Esophagus squamous epithelium (tissue), 5 donors: ENCODE results near the gene MPL. TPM values are rescaled to one million over a fixed set of nuclear protein-coding genes. Genes with fewer than 3 reads are reported as not detected.

ENCODE experiments used
- DNase-seq: peaks from one replicate; lab custom pipeline; 2025; lab: John Stamatoyannopoulos, UW
- H3K27ac ChIP-seq, 4 donors: fragments of 200-600 bp; sonication (generic); one replicate each; pipeline ENCODE4 v1.5.1; 2016 to 2019; ENCODE audit warnings: mild to moderate bottlenecking in 1 of 4
- H3K27me3 ChIP-seq, 4 donors: fragments of 200-600 bp; sonication (generic); 1 replicate in 3 of 4; 2 replicates in 1 of 4; pipeline versions ENCODE4 v1.5.1 to v1.6.0; 2017 to 2021; ENCODE audit warnings: antibody characterized with exemption in 1 of 4
- H3K36me3 ChIP-seq, 3 donors: fragments of 200-600 bp; sonication (generic); one replicate each; pipeline ENCODE4 v1.5.1; 2016 to 2019
- H3K4me1 ChIP-seq, 3 donors: fragments of 200-600 bp; sonication (generic); one replicate each; pipeline ENCODE4 v1.5.1; 2017 to 2019
- H3K4me3 ChIP-seq, 4 donors: fragments of 200-600 bp; sonication (generic); 1 replicate in 3 of 4; 2 replicates in 1 of 4; pipeline ENCODE4 v1.5.1; 2016 to 2019; ENCODE audit warnings: mild to moderate bottlenecking in 2 of 4, moderate library complexity in 1 of 4
- H3K9me3 ChIP-seq, 3 donors: fragments of 200-600 bp; sonication (generic); one replicate each; pipeline ENCODE4 v1.5.1; 2016 to 2019
- POLR2A ChIP-seq, 4 donors: fragments of 450-650 bp; IDR thresholded peaks; one replicate each; pipeline ENCODE4 v1.6.1; 2017; ENCODE audit warnings: antibody characterized with exemption in 4 of 4, mild to moderate bottlenecking in 4 of 4, moderate library complexity in 3 of 4
- WGBS, 2 donors: methylation state at CpG; one replicate each; pipeline ENCODE4 v1.1.5; 2018; 5-methylcytosine and 5-hydroxymethylcytosine counted together
- intact Hi-C: fragments of 100-400 bp; cut with DNase I; formaldehyde crosslinking; loops from one replicate; pipeline ENCODE4 v1.15.0; 2022
- total RNA-seq, 4 donors: library from RNA; depleted of rRNA; stranded (reverse); fragments of >200 nt; gene quantifications; one replicate each; pipeline ENCODE4 v1.1.0, GENCODE V29; 2016
- TF ChIP-seq, protein P1 (sequence below), 6 experiments: fragments of 450-650 bp in 4 of 6; fragments of 200-600 bp in 2 of 6; sonication (generic) in 2 of 6; IDR thresholded peaks; one replicate each; pipeline ENCODE4 v1.5.1; 2016 to 2019; ENCODE audit warnings: antibody characterized with exemption in 6 of 6, mild to moderate bottlenecking in 4 of 6, moderate library complexity in 4 of 6
- donor health status: DM: yes; HTN: yes; CAD: no.

The MPL gene
- total RNA-seq, 4 donors from 2014 or later, result not detected

DNA sequence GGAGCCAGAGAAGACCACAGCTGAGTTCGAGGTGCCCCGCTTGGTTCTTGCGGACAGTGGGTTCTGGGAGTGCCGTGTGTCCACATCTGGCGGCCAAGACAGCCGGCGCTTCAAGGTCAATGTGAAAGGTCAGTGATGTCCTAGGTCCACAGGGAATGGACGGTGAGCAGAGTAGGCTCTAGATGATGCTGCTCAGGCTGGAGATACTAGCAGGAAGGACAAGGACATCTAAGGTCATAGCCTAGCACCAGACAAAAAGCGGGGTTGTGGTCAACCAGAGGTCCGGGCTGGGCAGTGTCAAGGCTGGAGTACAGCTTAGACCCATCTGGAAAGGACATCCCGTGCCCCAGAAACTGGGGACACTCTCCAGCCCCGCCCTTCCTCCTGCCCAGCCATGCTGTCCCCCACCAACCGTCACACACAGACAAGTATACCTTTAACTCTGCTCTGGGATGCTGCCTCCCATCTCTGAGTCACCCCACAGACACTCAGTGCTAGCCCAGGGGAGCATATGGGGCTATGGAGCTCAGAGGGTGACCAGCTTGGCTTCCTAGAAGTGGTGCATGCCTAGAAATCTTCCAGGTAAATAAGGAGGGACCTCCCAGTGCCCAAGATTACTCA lies 28.1 kb upstream of the MPL start:
- no peaks in the 10 kb centered on the region for H3K9me3 ChIP-seq
- no peaks in the 10 kb centered on the region for H3K27me3 ChIP-seq
- 68 to 86% methylated on average over 10 to 12 of the region's 13 CpGs for WGBS, 2 donors
- H3K27ac ChIP-seq, result no peak overlapping the region
- H3K4me3 ChIP-seq, result no peak overlapping the region
- H3K36me3 ChIP-seq, result peaks cover 0 to 9% (median 0%) of the 10 kb centered on the region in 3 donors
- peaks cover 0 to 6% (median 0%) of the 10 kb centered on the region in 3 donors for H3K4me1 ChIP-seq
- intact Hi-C loops, result no loop called here
- TF ChIP-seq, protein P1, sequence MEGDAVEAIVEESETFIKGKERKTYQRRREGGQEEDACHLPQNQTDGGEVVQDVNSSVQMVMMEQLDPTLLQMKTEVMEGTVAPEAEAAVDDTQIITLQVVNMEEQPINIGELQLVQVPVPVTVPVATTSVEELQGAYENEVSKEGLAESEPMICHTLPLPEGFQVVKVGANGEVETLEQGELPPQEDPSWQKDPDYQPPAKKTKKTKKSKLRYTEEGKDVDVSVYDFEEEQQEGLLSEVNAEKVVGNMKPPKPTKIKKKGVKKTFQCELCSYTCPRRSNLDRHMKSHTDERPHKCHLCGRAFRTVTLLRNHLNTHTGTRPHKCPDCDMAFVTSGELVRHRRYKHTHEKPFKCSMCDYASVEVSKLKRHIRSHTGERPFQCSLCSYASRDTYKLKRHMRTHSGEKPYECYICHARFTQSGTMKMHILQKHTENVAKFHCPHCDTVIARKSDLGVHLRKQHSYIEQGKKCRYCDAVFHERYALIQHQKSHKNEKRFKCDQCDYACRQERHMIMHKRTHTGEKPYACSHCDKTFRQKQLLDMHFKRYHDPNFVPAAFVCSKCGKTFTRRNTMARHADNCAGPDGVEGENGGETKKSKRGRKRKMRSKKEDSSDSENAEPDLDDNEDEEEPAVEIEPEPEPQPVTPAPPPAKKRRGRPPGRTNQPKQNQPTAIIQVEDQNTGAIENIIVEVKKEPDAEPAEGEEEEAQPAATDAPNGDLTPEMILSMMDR (IDR thresholded peaks at IDR 0.05), result no peak
- no peak for TF ChIP-seq POLR2A (IDR thresholded peaks at IDR 0.05)
- no peak for DNase-seq

DNA sequence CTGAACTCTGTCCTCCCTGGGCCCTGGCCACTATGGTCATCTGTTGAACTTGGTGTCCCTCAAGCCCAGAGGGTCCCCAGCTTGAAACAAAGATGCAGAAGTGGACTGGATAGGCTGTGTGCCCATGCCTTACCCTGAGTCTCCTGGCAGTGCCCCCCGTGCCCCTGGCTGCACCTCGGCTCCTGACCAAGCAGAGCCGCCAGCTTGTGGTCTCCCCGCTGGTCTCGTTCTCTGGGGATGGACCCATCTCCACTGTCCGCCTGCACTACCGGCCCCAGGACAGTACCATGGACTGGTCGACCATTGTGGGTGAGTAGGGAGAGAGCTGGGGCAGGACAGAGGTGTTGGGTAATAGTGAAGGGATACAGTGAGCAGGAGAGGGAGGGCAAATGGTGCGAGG lies 26.1 kb upstream of the MPL start:
- no peak for DNase-seq
- no peak for TF ChIP-seq POLR2A (IDR thresholded peaks at IDR 0.05)
- TF ChIP-seq, protein P1 (IDR thresholded peaks at IDR 0.05), result no peak
- Histone ChIP-seq H3K36me3 (peaks cover 0 to 9% (median 0%) of the 10 kb centered on the region in 3 donors), H3K27ac (no peak overlapping the region), H3K4me1 (no peaks in the 10 kb centered on the region), H3K9me3 (no peaks in the 10 kb centered on the region), H3K4me3 (no peak overlapping the region), H3K27me3 (no peaks in the 10 kb centered on the region)
- intact Hi-C loops, result no loop called here
- WGBS, 2 donors, result 67 to 94% methylated on average over 2 to 5 of the region's 9 CpGs

DNA sequence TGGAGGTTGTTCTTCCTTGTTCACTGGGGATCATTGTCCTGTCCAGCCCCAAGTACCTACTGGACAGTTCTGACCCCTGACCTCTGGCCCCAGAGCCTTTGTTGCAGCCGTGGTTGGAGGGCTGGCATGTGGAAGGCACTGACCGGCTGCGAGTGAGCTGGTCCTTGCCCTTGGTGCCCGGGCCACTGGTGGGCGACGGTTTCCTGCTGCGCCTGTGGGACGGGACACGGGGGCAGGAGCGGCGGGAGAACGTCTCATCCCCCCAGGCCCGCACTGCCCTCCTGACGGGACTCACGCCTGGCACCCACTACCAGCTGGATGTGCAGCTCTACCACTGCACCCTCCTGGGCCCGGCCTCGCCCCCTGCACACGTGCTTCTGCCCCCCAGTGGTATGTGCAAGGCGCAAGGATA lies 25.4 kb upstream of the MPL start:
- no CpG with 5 or more reads among the region's 19 CpGs for WGBS, 2 donors
- intact Hi-C loops, result no loop called here
- no peak for TF ChIP-seq POLR2A (IDR thresholded peaks at IDR 0.05)
- TF ChIP-seq, protein P1 (IDR thresholded peaks at IDR 0.05), result no peak
- DNase-seq, result no peak
- H3K27me3 ChIP-seq, result no peaks in the 10 kb centered on the region
- H3K4me1 ChIP-seq, result no peaks in the 10 kb centered on the region
- H3K9me3 ChIP-seq, result no peaks in the 10 kb centered on the region
- H3K27ac ChIP-seq, result no peak overlapping the region
- H3K4me3 ChIP-seq, result no peak overlapping the region
- peaks cover 0 to 9% (median 0%) of the 10 kb centered on the region in 3 donors for H3K36me3 ChIP-seq

DNA sequence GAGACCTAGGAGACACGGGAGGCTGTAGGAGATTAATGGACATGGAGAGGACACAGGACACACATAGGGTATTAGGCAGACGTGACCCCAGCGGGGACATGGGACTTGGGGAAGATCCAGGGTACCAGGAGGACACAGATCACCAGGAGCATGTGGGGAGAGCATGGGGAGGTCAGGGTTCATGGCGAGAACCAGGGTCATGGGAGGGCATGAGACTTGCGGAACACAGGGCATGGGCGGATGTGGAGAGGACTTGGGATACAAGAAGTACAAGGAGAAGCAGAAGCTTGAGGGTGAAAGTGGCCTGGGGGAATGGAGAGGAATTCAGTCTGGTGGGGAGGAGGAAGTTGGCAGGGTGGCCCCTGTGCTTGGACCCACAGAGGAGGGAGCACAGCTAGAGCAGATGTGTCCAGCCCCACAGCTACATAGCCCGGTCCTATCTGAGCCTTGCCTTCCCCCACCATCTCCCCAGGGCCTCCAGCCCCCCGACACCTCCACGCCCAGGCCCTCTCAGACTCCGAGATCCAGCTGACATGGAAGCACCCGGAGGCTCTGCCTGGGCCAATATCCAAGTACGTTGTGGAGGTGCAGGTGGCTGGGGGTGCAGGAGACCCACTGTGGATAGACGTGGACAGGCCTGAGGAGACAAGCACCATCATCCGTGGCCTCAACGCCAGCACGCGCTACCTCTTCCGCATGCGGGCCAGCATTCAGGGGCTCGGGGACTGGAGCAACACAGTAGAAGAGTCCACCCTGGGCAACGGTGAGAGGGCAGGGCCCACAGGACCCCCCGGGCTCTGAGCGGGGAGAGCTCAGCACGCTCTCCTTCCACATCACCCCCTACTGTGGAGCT lies 24.7 kb upstream of the MPL start:
- H3K4me1 ChIP-seq, result no peaks in the 10 kb centered on the region
- DNase-seq, result no peak
- intact Hi-C loops, result no loop called here
- no peaks in the 10 kb centered on the region for H3K27me3 ChIP-seq
- no peaks in the 10 kb centered on the region for H3K9me3 ChIP-seq
- TF ChIP-seq, protein P1 (IDR thresholded peaks at IDR 0.05), result no peak
- TF ChIP-seq POLR2A (IDR thresholded peaks at IDR 0.05), result no peak
- H3K27ac ChIP-seq, result no peak overlapping the region
- 86 to 87% methylated on average over 7 to 10 of the region's 24 CpGs for WGBS, 2 donors
- no peak overlapping the region for H3K4me3 ChIP-seq
- H3K36me3 ChIP-seq, result peaks cover 0 to 9% (median 0%) of the 10 kb centered on the region in 3 donors

DNA sequence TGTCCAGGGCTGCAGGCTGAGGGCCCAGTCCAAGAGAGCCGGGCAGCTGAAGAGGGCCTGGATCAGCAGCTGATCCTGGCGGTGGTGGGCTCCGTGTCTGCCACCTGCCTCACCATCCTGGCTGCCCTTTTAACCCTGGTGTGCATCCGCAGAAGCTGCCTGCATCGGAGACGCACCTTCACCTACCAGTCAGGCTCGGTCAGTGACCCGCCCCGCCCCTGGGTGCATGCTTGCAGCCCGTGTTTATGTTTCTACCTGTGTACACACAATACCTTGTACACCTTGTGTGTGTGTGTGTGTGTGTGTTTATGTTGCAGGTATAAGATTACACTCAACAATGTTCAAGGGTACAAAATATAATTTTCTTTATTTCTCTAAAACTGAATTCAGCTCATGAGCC lies 23.8 kb upstream of the MPL start:
- DNase-seq, result no peak
- peaks cover 0 to 9% (median 0%) of the 10 kb centered on the region in 3 donors for H3K36me3 ChIP-seq
- no peaks in the 10 kb centered on the region for H3K4me1 ChIP-seq
- TF ChIP-seq POLR2A (IDR thresholded peaks at IDR 0.05), result no peak
- TF ChIP-seq, protein P1 (IDR thresholded peaks at IDR 0.05), result no peak
- no peaks in the 10 kb centered on the region for H3K9me3 ChIP-seq
- intact Hi-C loops, result no loop called here
- no peaks in the 10 kb centered on the region for H3K27me3 ChIP-seq
- no peak overlapping the region for H3K27ac ChIP-seq
- no peak overlapping the region for H3K4me3 ChIP-seq
- WGBS, 2 donors, result 73 to 82% methylated on average over 8 to 9 of the region's 10 CpGs
